ENCODE results near the gene ARL5C.

DNA sequence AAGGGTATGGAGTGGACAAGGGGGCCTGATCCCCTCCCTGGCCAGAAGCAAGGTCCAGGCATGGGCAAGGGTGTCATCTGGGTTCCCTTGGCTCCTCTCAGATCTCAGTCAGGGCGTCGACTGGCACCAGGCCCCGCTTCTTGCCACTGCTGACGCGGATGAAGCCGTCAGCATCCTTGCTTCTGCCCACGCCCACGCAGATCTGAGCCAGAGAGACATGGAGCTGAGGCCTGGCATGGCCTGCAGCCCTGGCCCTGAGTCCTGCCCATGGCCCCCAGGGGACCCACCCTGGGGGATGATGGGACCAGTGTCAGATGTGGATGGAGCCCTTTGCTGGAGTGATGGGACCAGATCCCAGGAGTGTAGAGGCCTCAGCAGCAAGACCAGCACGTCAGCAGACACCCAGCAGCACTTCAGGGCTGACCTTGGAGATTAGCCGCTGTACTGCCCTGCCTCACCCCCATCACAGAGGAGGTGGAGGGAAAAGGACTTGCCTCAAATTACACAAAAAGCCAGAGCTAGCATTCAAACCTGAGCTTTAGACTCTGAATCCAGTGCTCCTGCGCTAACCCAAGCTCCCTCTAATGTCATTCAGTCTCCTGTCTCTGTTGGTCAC, 46.3 kb upstream of the ARL5C start:
- TF ChIP-seq POLR2A (IDR thresholded peaks at IDR 0.05; ENCODE audit: low read depth, low read length), result no peak
- TF ChIP-seq TAF1 (IDR thresholded peaks at IDR 0.05; ENCODE audit: borderline replicate concordance, low read depth, low read length), result no peak

Data from GM12892 (cell line).